Mesenchymal stem cell (in vitro differentiated cells and primary cell): Measurements from ENCODE around the gene BACE2.

Source experiments
- DNase-seq: peaks from one replicate; pipeline ENCODE4 v3.0.0-alpha.2; 2013
- H2AFZ ChIP-seq: one replicate; pipeline ENCODE4 v1.6.1; 2013; ENCODE audit warnings: low read depth, mild to moderate bottlenecking, control low read depth, inconsistent platforms, low read length, moderate library complexity
- H2AK5ac ChIP-seq: 2 replicates; pipeline ENCODE4 v1.6.1; 2013; ENCODE audit warnings: low read length, moderate library complexity, mild to moderate bottlenecking, inconsistent platforms; ENCODE audit not compliant: severe bottlenecking
- H2BK120ac ChIP-seq: one replicate; pipeline ENCODE4 v1.6.1; 2013; ENCODE audit warnings: low read depth, mild to moderate bottlenecking, inconsistent platforms, low read length, moderate library complexity
- H2BK12ac ChIP-seq, 2 experiments: one replicate each; pipeline ENCODE4 v1.6.1; 2013; ENCODE audit warnings: inconsistent platforms in 2 of 2, low read length in 2 of 2, mild to moderate bottlenecking in 2 of 2, moderate library complexity in 2 of 2, control low read depth in 1 of 2
- H2BK15ac ChIP-seq: one replicate; pipeline ENCODE4 v1.6.1; 2013; ENCODE audit warnings: mild to moderate bottlenecking, low read depth, inconsistent platforms; ENCODE audit not compliant: poor library complexity, severe bottlenecking
- H2BK5ac ChIP-seq: 2 replicates; pipeline ENCODE4 v1.6.1; 2013; ENCODE audit warnings: low read depth, mild to moderate bottlenecking, low read length, control low read depth, inconsistent platforms; ENCODE audit not compliant: poor library complexity, severe bottlenecking
- H3K14ac ChIP-seq, 2 experiments: one replicate each; pipeline ENCODE4 v1.6.1; 2013; ENCODE audit warnings: inconsistent platforms in 2 of 2, low read length in 2 of 2, control low read depth in 1 of 2, mild to moderate bottlenecking in 1 of 2, moderate library complexity in 1 of 2
- H3K18ac ChIP-seq, 2 experiments: one replicate each; pipeline ENCODE4 v1.6.1; 2013; ENCODE audit warnings: inconsistent platforms in 2 of 2, low read length in 2 of 2, control low read depth in 1 of 2, low read depth in 1 of 2, mild to moderate bottlenecking in 1 of 2
- H3K23ac ChIP-seq, 2 experiments: one replicate each; pipeline ENCODE4 v1.6.1; 2013; ENCODE audit warnings: inconsistent platforms in 2 of 2, low read length in 2 of 2, mild to moderate bottlenecking in 2 of 2, moderate library complexity in 2 of 2, control low read depth in 1 of 2
- H3K27ac ChIP-seq: 2 replicates; pipeline ENCODE4 v1.5.1; 2013; ENCODE audit warnings: mild to moderate bottlenecking, moderate library complexity, low read length, control low read depth, inconsistent platforms; ENCODE audit not compliant: poor library complexity, severe bottlenecking
- H3K27me3 ChIP-seq, 2 experiments: 2 replicates each; pipeline versions ENCODE4 v1.6.1 to v1.7.0; 2013; ENCODE audit warnings: low read length in 2 of 2, mild to moderate bottlenecking in 2 of 2, moderate library complexity in 2 of 2, control low read depth in 1 of 2, inconsistent platforms in 1 of 2; ENCODE audit not compliant: control insufficient read depth in 1 of 2, insufficient read depth in 1 of 2
- H3K36me3 ChIP-seq, 2 experiments: 2 replicates each; pipeline versions ENCODE4 v1.6.1 to v1.7.0; 2013; ENCODE audit warnings: low read length in 2 of 2, control low read depth in 1 of 2, inconsistent platforms in 1 of 2, low read depth in 1 of 2, mild to moderate bottlenecking in 1 of 2; ENCODE audit not compliant: insufficient read depth in 2 of 2, control insufficient read depth in 1 of 2
- H3K4ac ChIP-seq, 2 experiments: one replicate each; pipeline ENCODE4 v1.6.1; 2013; ENCODE audit warnings: inconsistent platforms in 2 of 2, low read length in 2 of 2, mild to moderate bottlenecking in 2 of 2, moderate library complexity in 2 of 2, control low read depth in 1 of 2, low read depth in 1 of 2
- H3K4me1 ChIP-seq: 2 replicates; pipeline ENCODE4 v1.6.1; 2013; ENCODE audit warnings: low read depth, low read length, control low read depth; ENCODE audit not compliant: control insufficient read depth, insufficient read depth
- H3K4me2 ChIP-seq: 2 replicates; pipeline ENCODE4 v1.6.1; 2013; ENCODE audit warnings: low read length, mild to moderate bottlenecking, inconsistent platforms; ENCODE audit not compliant: poor library complexity, severe bottlenecking
- H3K4me3 ChIP-seq, 2 experiments: 2 replicates each; pipeline versions ENCODE4 v1.5.1 to v1.7.0; 2013; ENCODE audit warnings: low read length in 2 of 2, mild to moderate bottlenecking in 2 of 2, control low read depth in 1 of 2, low read depth in 1 of 2; ENCODE audit not compliant: insufficient read depth in 1 of 2
- H3K79me1 ChIP-seq: replicated peaks from 2 replicates; pipeline ENCODE4 v1.6.1; 2013; ENCODE audit warnings: mild to moderate bottlenecking, control low read depth, low read length, inconsistent platforms; ENCODE audit not compliant: poor library complexity, severe bottlenecking
- H3K9ac ChIP-seq: 2 replicates; pipeline ENCODE4 v1.7.0; 2013; ENCODE audit warnings: mild to moderate bottlenecking, low read length, moderate library complexity
- H3K9me3 ChIP-seq: 2 replicates; pipeline ENCODE4 v1.7.0; 2013; ENCODE audit warnings: mild to moderate bottlenecking, low read length; ENCODE audit not compliant: control insufficient read depth
- H4K8ac ChIP-seq: one replicate; pipeline ENCODE4 v1.6.1; 2013; ENCODE audit warnings: inconsistent platforms, mild to moderate bottlenecking, low read length, moderate library complexity
- H4K91ac ChIP-seq: one replicate; pipeline ENCODE4 v1.6.1; 2013; ENCODE audit warnings: mild to moderate bottlenecking, low read length, inconsistent platforms
- WGBS: methylation state at CpG from one replicate; pipeline ENCODE4 v1.1.7; 2013; ENCODE audit warnings: mixed read lengths; 5-methylcytosine and 5-hydroxymethylcytosine counted together

BACE2 gene

DNA sequence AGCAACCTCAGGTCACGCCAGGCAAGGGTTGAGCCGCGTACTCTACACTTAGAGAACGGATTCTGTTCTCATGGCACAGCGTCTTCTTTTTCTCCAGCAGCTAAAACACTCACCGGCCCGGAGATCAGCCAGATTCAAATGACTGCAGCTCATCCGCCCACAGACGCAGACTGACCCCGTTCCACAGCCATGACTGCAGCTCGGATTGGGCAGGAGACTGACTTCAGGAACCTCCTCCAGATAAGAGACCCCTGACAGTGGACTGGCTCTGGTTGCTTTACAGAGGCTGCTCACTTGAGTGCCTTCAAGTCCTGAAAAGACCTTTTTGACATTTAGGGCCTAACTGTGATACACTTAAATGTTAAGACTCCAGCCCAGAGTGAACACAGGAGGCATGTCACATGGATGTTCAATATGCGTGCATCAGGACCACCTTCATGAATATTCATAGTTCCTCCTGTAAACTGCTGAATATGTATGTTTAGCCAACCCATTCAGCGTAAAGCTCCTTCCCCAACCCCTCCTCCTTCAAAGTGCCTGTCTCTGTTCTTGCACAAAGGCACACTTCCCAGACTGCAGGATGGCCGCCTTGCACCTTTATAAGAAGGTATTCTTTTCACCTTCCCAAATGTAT, 42.6 kb downstream of the BACE2 start:
- no peak overlapping the region for H3K4me3 ChIP-seq
- no peak overlapping the region for H3K4ac ChIP-seq
- no peak overlapping the region for H3K4me2 ChIP-seq
- H3K9ac ChIP-seq: no peak overlapping the region
- no peak overlapping the region for H2BK15ac ChIP-seq
- H3K36me3 ChIP-seq: peaks cover 0 to 3% of the 10 kb centered on the region in 2 experiments
- H2AFZ ChIP-seq: no peak overlapping the region
- H3K79me1 ChIP-seq: peaks cover 3% of the 10 kb centered on the region
- no peak overlapping the region for H3K14ac ChIP-seq
- no peaks in the 10 kb centered on the region for H3K9me3 ChIP-seq
- H3K18ac ChIP-seq: no peak overlapping the region
- no peaks in the 10 kb centered on the region for H3K27me3 ChIP-seq
- no peak overlapping the region for H2BK12ac ChIP-seq
- H3K27ac ChIP-seq: no peak overlapping the region
- H2BK120ac ChIP-seq: no peak overlapping the region
- peaks cover 6% of the 10 kb centered on the region for H3K4me1 ChIP-seq
- H2BK5ac ChIP-seq: no peak overlapping the region
- WGBS: 74% methylated on average over 13 of the region's 14 CpGs
- no peak overlapping the region for H4K91ac ChIP-seq
- no peak for DNase-seq
- H2AK5ac ChIP-seq: no peak overlapping the region
- no peak overlapping the region for H4K8ac ChIP-seq
- H3K23ac ChIP-seq: no peak overlapping the region

DNA sequence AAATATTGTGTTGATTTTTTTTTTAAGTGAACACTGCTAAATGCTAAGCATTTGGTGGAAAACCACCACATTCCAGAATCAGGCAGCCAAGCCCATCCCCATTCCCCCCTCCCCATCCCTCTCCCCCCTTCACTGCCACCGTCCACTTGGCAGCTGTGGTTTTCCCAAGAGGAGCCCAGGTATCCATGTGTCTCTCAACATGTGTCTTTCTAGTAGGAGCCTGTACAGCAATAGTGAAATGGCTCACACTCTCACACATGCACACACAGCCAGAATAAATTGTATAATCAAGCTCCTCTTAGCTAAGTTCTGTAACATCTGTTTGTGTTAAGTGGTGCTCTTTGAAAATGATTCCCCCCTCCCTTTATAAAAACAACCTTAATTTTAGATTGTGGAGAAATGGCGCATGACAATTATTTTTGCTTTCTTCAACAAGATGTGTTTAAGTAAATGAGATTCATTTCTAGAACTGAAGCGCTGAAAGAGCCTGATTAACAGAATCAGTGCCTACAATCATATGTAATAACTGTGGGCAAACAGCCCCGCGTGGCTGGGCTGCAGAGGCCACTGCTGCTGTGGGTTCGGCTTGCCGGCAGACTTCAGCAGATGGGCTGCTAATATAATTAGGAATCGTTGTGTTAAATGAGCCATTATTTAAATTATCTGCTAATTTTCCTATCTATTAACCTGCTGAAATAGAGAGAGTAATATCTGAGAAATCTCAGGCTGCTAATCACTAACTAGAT, 43.3 kb downstream of the BACE2 start:
- Histone ChIP-seq H3K9ac (no peak overlapping the region), H3K14ac (no peak overlapping the region), H3K9me3 (no peaks in the 10 kb centered on the region), H3K4me3 (no peak overlapping the region), H3K4me1 (peaks cover 6% of the 10 kb centered on the region), H2BK12ac (no peak overlapping the region), H4K8ac (no peak overlapping the region), H3K4ac (no peak overlapping the region), H3K27me3 (no peaks in the 10 kb centered on the region), H2BK15ac (no peak overlapping the region), H3K79me1 (peaks cover 3% of the 10 kb centered on the region), H4K91ac (no peak overlapping the region), H3K27ac (no peak overlapping the region), H3K23ac (no peak overlapping the region), H2BK5ac (no peak overlapping the region), H2AK5ac (no peak overlapping the region), H3K18ac (no peak overlapping the region), H2BK120ac (no peak overlapping the region), H2AFZ (no peak overlapping the region), H3K4me2 (no peak overlapping the region), H3K36me3 (peaks cover 0 to 3% of the 10 kb centered on the region in 2 experiments)
- WGBS: 85% methylated on average over 6 of the region's 8 CpGs
- no peak for DNase-seq

DNA sequence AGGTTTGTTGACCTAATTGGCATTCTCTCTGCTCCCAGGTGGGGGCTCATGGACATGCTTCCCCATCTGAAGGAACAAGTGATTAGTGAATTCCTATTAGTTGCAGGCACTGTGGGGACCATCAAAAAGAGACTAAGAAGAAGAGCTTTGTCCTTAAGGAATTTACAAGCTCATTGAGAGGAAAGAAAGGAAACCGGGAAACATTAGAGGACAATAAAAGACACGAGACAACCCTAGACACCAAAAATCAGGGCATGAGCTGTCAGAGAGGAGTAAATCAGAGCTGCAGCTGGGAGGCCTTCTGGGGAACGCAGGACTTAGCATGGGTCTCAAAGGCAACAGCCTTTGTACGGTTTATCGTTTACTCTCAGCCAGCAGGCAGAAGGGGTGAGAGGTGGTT, 45.1 kb downstream of the BACE2 start:
- no peak overlapping the region for H2BK15ac ChIP-seq
- WGBS: 0% methylated on average over 2 of the region's 5 CpGs

DNA sequence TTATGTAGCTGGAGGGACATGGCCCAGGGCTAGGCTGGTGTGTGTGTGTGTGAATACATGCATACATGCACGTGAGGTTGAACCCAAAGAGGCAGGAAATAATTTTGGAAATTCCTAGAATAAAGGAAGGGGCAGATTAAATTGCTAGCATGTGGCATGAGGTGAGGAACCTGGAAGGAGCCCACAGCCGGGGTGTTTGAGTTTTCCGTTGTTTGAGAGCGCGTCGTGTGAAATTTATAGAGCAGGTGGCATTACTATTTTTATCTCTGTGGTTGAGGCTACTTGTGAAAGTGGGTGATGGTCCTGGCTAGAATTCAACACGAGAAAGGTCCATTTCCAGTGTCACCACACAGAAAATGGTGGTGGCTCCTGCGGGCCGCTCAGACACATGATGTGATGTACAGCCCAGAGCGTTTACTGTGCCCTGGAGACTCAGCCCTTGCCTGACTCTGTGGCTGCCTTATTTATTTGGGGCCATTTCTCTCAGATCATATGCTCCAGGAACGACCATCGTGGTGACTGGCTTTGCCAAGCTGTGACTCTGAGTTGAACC, 48.0 kb downstream of the BACE2 start:
- Histone ChIP-seq H3K4me3 (no peak overlapping the region), H3K4ac (no peak overlapping the region), H3K9me3 (no peaks in the 10 kb centered on the region), H3K9ac (no peak overlapping the region), H2BK15ac (no peak overlapping the region), H2BK12ac (no peak overlapping the region), H3K27ac (no peak overlapping the region), H3K23ac (no peak overlapping the region), H3K36me3 (no peaks in the 10 kb centered on the region), H2AFZ (no peak overlapping the region), H3K27me3 (no peaks in the 10 kb centered on the region), H3K79me1 (peaks cover 1% of the 10 kb centered on the region), H2BK120ac (no peak overlapping the region), H3K18ac (no peak overlapping the region), H4K91ac (no peak overlapping the region), H3K14ac (no peak overlapping the region), H2BK5ac (no peak overlapping the region), H4K8ac (no peak overlapping the region), H2AK5ac (no peak overlapping the region), H3K4me2 (no peak overlapping the region), H3K4me1 (no peaks in the 10 kb centered on the region)
- DNase-seq: no peak
- WGBS: 83% methylated on average over 12 of the region's 12 CpGs

More for the DNA sequence above, 45.1 kb downstream of the BACE2 start:
- H2AFZ ChIP-seq: no peak overlapping the region
- H3K4me1 ChIP-seq: no peaks in the 10 kb centered on the region
- no peak overlapping the region for H4K91ac ChIP-seq
- H3K23ac ChIP-seq: no peak overlapping the region
- no peak overlapping the region for H2BK120ac ChIP-seq
- no peaks in the 10 kb centered on the region for H3K27me3 ChIP-seq
- H3K4me2 ChIP-seq: no peak overlapping the region
- H2BK5ac ChIP-seq: no peak overlapping the region
- no peak overlapping the region for H2BK12ac ChIP-seq
- no peak overlapping the region for H3K14ac ChIP-seq
- no peak overlapping the region for H3K4ac ChIP-seq
- H3K27ac ChIP-seq: no peak overlapping the region
- H3K36me3 ChIP-seq: peaks cover 0 to 3% of the 10 kb centered on the region in 2 experiments
- no peak overlapping the region for H3K18ac ChIP-seq
- peaks cover 3% of the 10 kb centered on the region for H3K79me1 ChIP-seq
- no peak overlapping the region for H2AK5ac ChIP-seq
- H3K4me3 ChIP-seq: no peak overlapping the region
- H4K8ac ChIP-seq: no peak overlapping the region
- H3K9ac ChIP-seq: no peak overlapping the region
- no peak for DNase-seq
- no peaks in the 10 kb centered on the region for H3K9me3 ChIP-seq
